Gastroesophageal sphincter (tissue), 4 donors: ENCODE measurements around the gene RPRD1B. TPM values are rescaled to one million over a fixed set of nuclear protein-coding genes. Genes with fewer than 3 reads are reported as not detected.
"Not testable (repeated sequence)": the region's sequence is repeated elsewhere in the genome, so short reads cannot be mapped to it uniquely, and the experiment has no call there.

ENCODE experiments used
- ATAC-seq: fragments of 150-250 bp; one replicate; pipeline ENCODE4 v1.9.1; 2016; ENCODE audit warnings: mild to moderate bottlenecking, moderate library complexity
- H3K27ac ChIP-seq, 4 donors: fragments of 200-600 bp; sonication (generic) in 3 of 4; 1 replicate in 3 of 4; 2 replicates in 1 of 4; pipeline ENCODE4 v1.5.1; 2016 to 2019
- H3K27me3 ChIP-seq: fragments of 200-600 bp; sonication (generic); one replicate; pipeline ENCODE4 v1.5.1; 2019
- H3K36me3 ChIP-seq, 2 donors: fragments of 200-600 bp; sonication (generic); one replicate each; pipeline ENCODE4 v1.5.1; 2019; ENCODE audit warnings: control low read depth in 1 of 2
- H3K4me1 ChIP-seq, 3 donors: fragments of 200-600 bp; sonication (generic); 1 replicate in 2 of 3; 2 replicates in 1 of 3; pipeline ENCODE4 v1.5.1; 2016 to 2019; ENCODE audit warnings: control low read depth in 2 of 3
- H3K4me3 ChIP-seq, 2 donors: fragments of 200-600 bp; sonication (generic); one replicate each; pipeline ENCODE4 v1.5.1; 2019; ENCODE audit warnings: mild to moderate bottlenecking in 1 of 2, moderate library complexity in 1 of 2
- H3K9me3 ChIP-seq, 3 donors: fragments of 200-600 bp; sonication (generic); one replicate each; pipeline ENCODE4 v1.5.1; 2017 to 2019; ENCODE audit warnings: control low read depth in 2 of 3
- EP300 ChIP-seq: sonication (generic); formaldehyde crosslinking; IDR thresholded peaks from one replicate; pipeline ENCODE4 v1.6.1; 2017; ENCODE audit warnings: antibody characterized with exemption, mild to moderate bottlenecking
- POLR2A ChIP-seq, 2 donors: fragments of 450-650 bp; IDR thresholded peaks; one replicate each; pipeline ENCODE4 v1.6.1; 2017; ENCODE audit warnings: antibody characterized with exemption in 2 of 2, mild to moderate bottlenecking in 2 of 2, moderate library complexity in 1 of 2
- POLR2AphosphoS5 ChIP-seq: sonication (generic); formaldehyde crosslinking; IDR thresholded peaks from one replicate; pipeline ENCODE4 v1.6.1; 2017; ENCODE audit warnings: antibody characterized with exemption
- WGBS, 2 donors: methylation state at CpG; one replicate each; pipeline ENCODE4 v1.1.5; 2018; ENCODE audit warnings: low coverage in 1 of 2; 5-methylcytosine and 5-hydroxymethylcytosine counted together
- total RNA-seq, 4 donors: library from RNA; depleted of rRNA; stranded (reverse); fragments of >200 nt; gene quantifications; one replicate each; pipeline ENCODE4 v1.1.0, GENCODE V29; 2016
- TF ChIP-seq, protein P1 (sequence below), 4 experiments: fragments of 200-600 bp in 2 of 4; fragments of 450-650 bp in 2 of 4; sonication (generic) in 1 of 4; IDR thresholded peaks; one replicate each; pipeline ENCODE4 v1.5.1; 2017 to 2019; ENCODE audit warnings: antibody characterized with exemption in 4 of 4, mild to moderate bottlenecking in 2 of 4, moderate library complexity in 2 of 4

The RPRD1B gene
- total RNA-seq, 4 donors from 2014 or later = 17.1 to 26.8 (median 23.7) TPM

DNA sequence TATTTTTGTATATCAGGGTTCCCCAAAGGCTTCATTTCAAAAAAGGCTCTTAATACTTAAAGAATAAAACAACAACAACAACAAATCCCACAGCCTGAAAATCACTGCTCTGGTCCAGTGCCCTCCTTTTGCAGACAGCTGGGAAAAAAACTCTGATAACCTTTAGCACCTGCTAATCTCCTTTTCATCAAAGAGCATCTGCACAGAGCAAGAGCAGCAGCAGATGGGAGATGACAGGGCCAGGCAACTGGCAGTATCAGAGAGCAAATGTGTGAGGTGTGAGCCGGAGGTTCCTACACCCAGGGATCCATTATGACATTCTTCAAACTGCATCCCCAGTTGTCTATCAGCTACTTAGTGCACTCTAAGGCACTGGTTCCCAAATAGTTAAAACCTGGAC lies 26.0 kb upstream of the RPRD1B start:
- TF ChIP-seq POLR2A (IDR thresholded peaks at IDR 0.05) (no peak), EP300 (no peak), POLR2AphosphoS5 (no peak)
- TF ChIP-seq, protein P1, sequence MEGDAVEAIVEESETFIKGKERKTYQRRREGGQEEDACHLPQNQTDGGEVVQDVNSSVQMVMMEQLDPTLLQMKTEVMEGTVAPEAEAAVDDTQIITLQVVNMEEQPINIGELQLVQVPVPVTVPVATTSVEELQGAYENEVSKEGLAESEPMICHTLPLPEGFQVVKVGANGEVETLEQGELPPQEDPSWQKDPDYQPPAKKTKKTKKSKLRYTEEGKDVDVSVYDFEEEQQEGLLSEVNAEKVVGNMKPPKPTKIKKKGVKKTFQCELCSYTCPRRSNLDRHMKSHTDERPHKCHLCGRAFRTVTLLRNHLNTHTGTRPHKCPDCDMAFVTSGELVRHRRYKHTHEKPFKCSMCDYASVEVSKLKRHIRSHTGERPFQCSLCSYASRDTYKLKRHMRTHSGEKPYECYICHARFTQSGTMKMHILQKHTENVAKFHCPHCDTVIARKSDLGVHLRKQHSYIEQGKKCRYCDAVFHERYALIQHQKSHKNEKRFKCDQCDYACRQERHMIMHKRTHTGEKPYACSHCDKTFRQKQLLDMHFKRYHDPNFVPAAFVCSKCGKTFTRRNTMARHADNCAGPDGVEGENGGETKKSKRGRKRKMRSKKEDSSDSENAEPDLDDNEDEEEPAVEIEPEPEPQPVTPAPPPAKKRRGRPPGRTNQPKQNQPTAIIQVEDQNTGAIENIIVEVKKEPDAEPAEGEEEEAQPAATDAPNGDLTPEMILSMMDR (IDR thresholded peaks at IDR 0.05) = no peak
- H3K36me3 ChIP-seq = peaks cover 0 to 68% of the 10 kb centered on the region in 2 donors
- WGBS, 2 donors = 100% methylated on average over 1 of the region's 1 CpG; no CpG with 5 or more reads in 1 of the 2 donors

DNA sequence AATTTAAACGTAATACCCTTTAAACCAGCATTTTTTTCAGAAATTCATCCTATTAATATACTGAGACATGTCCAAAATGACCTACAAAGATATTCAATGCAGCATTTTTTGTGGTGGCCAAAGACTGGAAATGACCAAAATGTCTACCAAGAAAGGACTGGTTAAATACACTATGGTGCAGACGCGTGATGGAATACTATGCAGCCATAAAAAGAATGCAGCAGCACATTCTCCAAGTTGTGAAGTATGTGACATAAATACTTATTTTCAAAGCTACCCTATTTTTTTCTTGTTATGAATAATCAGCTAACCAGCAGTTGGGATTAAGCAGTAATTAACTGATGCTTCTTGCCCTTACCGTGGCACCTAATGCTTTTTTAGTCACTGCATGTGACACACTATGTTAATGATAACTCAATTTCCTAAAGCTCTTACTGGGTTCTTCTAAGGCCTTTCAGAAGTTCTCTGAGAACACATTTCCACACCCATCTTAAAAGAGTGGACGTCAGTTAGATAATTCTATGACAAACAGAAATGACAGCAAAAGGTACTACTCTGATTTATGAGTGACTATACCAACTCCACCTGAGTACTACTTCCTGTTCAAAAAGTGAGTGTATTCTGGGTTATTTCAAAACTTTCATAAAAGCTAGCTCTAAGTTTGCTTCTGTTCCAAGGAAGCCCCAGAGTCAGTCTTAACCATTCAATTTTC lies 25.2 kb upstream of the RPRD1B start:
- H3K9me3 ChIP-seq = no peaks in the 10 kb centered on the region
- no peaks in the 10 kb centered on the region for H3K4me1 ChIP-seq
- peaks cover 0 to 68% of the 10 kb centered on the region in 2 donors for H3K36me3 ChIP-seq
- 87 to 97% methylated on average over 4 to 5 of the region's 5 CpGs for WGBS, 2 donors
- H3K27me3 ChIP-seq = no peaks in the 10 kb centered on the region
- no peak for ATAC-seq
- TF ChIP-seq POLR2AphosphoS5 (no peak), POLR2A (IDR thresholded peaks at IDR 0.05) (no peak), EP300 (no peak)
- TF ChIP-seq, protein P1 (IDR thresholded peaks at IDR 0.05) = no peak
- no peak overlapping the region for H3K4me3 ChIP-seq
- no peak overlapping the region for H3K27ac ChIP-seq

More for the DNA sequence above, 26.0 kb upstream of the RPRD1B start:
- no peaks in the 10 kb centered on the region for H3K9me3 ChIP-seq
- no peak overlapping the region for H3K4me3 ChIP-seq
- no peak overlapping the region for H3K27ac ChIP-seq
- H3K4me1 ChIP-seq = no peaks in the 10 kb centered on the region
- no peaks in the 10 kb centered on the region for H3K27me3 ChIP-seq
- no peak for ATAC-seq

DNA sequence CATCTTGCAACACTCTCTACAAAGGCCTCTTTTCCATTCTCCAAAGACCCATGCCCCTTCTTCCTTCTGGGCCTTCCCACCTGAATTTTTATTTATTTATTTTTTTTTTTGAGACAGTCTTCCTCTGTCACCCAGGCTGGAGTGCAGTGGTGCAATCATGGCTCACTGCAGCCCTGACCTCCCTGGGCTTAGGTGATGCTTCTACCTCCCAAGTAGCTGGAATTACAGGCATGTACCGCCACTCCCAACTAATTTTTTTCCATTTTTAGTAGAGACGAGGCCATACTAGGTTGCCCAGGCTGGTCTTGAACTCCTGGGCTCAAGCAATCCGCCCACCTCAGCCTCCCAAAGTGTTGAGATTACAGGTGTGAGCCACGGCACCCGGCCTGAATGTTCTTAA lies 24.1 kb upstream of the RPRD1B start:
- H3K27ac ChIP-seq, H3K27me3 ChIP-seq, ATAC-seq, H3K4me1 ChIP-seq, H3K4me3 ChIP-seq, H3K9me3 ChIP-seq: not testable (repeated sequence)
- peaks cover 0 to 68% of the 10 kb centered on the region in 2 donors for H3K36me3 ChIP-seq
- 94% methylated on average over 4 of the region's 5 CpGs; no CpG with 5 or more reads in 1 of the 2 donors for WGBS, 2 donors

DNA sequence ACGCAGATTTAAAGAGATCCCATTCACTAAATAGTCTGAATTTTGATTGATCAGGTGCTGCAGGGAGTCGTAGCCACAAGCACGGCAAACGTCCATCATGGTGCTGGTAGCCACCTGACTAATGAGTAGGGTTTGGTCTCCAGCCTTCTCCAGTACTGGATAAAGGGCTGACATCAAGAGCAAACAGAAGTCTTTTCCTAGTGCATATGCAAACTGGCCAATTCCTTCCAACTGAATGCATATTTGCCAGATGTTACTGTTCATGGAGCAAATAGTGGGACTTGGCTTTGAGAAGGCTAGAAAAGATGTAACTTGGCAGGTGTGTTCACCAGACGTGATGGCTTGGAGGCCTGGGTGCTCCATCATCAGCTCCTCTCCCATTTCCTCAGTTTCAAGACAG lies 21.9 kb upstream of the RPRD1B start:
- Histone ChIP-seq H3K4me1 (no peaks in the 10 kb centered on the region), H3K27me3 (no peaks in the 10 kb centered on the region), H3K4me3 (no peak overlapping the region), H3K36me3 (peaks cover 0 to 69% of the 10 kb centered on the region in 2 donors), H3K9me3 (no peaks in the 10 kb centered on the region), H3K27ac (no peak overlapping the region)
- WGBS, 2 donors = 89 to 98% methylated on average over 5 of the region's 5 CpGs
- TF ChIP-seq, protein P1 (IDR thresholded peaks at IDR 0.05) = no peak
- TF ChIP-seq POLR2A (IDR thresholded peaks at IDR 0.05) = no peak
- no peak for ATAC-seq

DNA sequence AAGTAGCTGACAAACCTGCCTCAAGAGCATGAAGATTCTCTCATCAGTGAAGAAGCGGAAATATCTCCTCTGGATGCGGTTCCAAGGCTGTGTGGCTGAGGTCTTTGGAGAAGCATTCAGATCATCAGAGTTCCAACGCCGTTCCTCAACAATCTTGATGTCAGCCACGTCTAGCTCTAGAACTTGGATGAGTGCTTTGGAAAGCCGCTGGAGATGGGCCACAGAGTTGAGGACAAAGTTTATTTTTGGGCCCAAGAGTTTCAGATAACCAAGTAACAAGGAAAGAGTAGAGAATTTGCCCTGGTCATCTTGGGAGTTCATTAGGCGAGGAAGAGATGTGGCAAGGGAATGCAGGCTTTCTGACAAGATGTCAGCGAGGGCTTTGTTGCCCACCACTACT lies 21.2 kb upstream of the RPRD1B start:
- Histone ChIP-seq H3K4me3 (no peak overlapping the region), H3K27me3 (no peaks in the 10 kb centered on the region), H3K36me3 (peaks cover 0 to 75% of the 10 kb centered on the region in 2 donors), H3K27ac (no peak overlapping the region), H3K9me3 (peaks cover 0 to 2% (median 0%) of the 10 kb centered on the region in 3 donors), H3K4me1 (no peaks in the 10 kb centered on the region)
- WGBS, 2 donors = 93 to 97% methylated on average over 6 to 8 of the region's 8 CpGs
- ATAC-seq = no peak
- no peak for TF ChIP-seq POLR2A (IDR thresholded peaks at IDR 0.05)
- TF ChIP-seq, protein P1 (IDR thresholded peaks at IDR 0.05) = no peak
- no peak for TF ChIP-seq POLR2AphosphoS5
- TF ChIP-seq EP300 = no peak
